HuH-7.5 (cell line): ENCODE results near the gene MCEE.
"Not testable (repeated sequence)": the region's sequence is repeated elsewhere in the genome, so short reads cannot be mapped to it uniquely, and the experiment has no call there.

Source experiments
- DNase-seq: peaks from one replicate; pipeline ENCODE4 v3.0.0; 2011; ENCODE audit warnings: low spot score

MCEE gene

GRCh38 chr2:71126957-71127356 lies 3.1 kb downstream of the MCEE start:
- DNase-seq: no peak

DNA sequence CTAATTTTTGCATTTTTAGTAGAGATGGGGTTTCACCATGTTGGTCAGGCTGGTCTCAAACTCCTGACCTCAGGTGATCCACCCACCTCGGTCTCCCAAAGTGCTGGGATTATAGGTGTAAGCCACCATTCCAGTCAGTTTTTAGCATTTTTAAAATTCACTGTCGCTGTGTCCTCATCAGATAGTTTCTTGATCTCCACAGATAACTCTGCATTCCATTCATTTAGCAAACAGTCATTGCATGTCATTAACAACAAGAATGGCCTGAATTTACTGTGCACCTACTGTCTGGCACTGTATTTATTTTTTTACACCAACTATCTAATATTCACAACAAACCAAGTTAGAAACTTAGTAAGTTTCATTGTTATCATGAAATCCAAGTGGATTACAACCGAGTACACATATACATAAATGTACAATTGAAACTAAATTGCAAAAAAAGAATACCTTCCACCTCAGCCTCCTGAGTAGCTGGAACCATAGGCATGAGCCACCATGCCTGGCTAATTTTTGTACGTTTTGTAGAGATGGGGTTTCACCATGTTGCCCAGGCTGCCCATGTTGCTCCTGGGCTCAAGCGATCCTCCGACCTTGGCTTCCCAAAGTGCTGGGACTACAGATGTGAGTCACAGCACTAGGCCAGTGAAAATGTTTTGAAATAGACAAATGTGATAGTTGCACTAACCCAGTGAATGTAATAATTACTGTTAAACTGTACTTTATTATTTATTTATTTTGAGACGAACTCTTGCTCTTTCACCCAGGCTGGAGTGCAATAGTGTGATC lies 4.3 kb downstream of the MCEE start:
- no peak for DNase-seq

GRCh38 chr2:71122387-71123298 lies 7.4 kb downstream of the MCEE start:
- no peak for DNase-seq

DNA sequence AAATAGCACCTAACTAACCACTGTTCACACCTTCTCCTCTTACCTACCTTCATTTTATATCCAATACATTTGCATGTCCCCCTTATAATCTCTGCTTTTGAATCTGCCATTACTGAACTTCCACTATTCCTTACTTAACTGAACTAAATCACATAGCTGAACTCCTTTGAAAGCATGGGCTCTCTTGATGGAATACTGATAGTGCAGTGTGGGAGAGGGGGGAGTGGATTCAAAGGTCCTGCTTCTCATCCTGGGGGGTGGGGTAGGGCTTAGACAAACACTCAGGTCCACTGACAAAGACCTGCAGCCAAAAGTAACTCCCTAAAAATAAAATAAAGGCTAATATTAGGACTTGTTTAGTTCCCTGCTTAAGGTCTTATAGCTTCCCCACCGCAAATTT lies 8.6 kb downstream of the MCEE start:
- DNase-seq: no peak

DNA sequence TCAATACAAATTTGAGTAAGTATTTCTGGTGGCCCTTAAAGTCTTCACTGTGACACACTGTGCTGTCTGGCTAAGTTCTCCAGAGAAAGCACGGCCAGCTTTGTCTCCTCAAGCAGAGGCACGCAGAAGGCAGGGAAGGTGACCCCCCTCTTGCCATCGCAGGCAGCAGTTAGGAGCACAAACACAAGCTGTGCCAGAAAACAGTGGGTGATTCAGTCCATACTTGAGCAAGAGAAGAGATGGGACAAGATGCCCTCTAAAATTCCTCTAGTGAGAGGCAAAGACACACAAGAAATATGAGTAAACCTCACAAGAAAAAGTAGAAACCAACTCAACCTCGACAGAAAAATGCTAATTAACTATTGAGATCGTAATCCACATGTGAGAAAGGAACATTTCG lies 9.8 kb downstream of the MCEE start:
- DNase-seq: no peak

- no peak for DNase-seq
These were observed 13.0 kb downstream of the MCEE start for GRCh38 chr2:71117063-71117462.

DNA sequence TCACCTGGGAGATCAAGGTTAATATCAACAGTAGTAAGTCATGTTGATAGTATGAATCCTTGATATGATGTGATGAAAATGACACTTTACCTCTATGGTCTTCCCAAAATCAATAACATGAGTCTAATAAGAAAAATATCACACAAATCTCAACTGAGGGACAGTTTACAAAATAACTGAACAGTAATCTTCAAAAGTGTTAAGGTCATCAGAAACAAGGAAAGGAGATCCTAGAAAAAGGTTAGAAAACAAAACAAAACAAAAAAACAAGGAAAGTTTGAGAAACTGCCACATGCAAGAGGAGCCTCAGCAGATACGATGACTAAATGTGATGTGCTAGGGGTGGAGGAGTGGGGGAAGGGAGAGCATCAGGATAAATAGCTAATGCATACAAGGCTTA lies 16.2 kb downstream of the MCEE start:
- DNase-seq: no peak

DNA sequence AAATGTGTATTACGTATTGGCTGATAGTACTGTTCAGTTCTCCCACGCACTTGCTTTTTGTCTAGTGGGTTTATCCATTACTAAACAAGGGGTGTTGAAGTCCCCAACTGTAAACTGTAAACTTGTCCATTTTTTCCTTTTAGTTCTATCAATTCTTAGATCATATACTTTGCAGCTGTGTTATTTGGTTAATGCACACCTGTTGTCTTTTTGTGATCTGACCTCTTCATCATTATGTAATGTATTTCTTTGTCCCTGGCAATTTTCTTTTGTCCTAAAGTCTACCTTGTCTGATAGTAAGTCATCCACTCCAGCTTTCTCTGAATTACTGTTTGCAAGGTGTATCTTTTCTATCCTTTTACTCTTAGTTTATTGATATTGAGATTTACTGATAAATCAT lies 21.9 kb downstream of the MCEE start:
- no peak for DNase-seq

GRCh38 chr2:71106463-71106862 lies 23.6 kb downstream of the MCEE start:
- not testable (repeated sequence) for DNase-seq

GRCh38 chr2:71103809-71104208 lies 26.2 kb downstream of the MCEE start:
- DNase-seq: no peak

DNA sequence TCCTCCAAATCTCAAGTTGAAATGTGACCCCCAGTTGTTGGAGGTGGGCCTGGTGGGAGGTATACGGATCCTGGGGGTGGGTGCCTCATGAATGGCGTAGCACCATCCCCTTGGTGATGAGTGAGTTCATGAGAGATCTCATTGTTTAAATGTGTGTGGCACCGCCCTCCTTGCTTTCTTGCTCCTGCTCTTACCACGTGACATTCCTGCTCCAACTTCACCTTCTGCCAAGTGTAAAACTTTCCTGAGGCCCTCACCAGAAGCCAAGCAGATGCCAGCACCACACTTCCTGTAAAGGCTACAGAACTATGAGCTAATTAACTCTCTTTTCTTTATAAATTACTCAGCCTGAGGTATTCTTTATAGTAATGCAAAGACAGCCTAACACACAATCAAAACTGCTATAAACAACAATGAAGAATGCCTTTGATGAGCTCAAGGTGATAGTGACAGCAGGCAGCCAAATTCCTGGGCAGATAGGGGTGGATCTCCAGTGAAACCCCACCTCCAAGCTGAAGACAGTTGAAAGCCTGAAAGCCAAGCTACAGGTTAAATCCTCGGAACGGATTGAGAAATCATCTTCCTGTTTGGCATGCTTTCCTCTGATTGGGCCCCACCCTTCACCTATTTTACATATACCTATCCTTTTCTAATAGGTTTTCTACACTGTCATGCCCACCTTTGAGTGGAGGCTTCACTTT lies 26.9 kb downstream of the MCEE start:
- no peak for DNase-seq

- DNase-seq: no peak
These were observed 28.4 kb downstream of the MCEE start for GRCh38 chr2:71101656-71102055.

DNA sequence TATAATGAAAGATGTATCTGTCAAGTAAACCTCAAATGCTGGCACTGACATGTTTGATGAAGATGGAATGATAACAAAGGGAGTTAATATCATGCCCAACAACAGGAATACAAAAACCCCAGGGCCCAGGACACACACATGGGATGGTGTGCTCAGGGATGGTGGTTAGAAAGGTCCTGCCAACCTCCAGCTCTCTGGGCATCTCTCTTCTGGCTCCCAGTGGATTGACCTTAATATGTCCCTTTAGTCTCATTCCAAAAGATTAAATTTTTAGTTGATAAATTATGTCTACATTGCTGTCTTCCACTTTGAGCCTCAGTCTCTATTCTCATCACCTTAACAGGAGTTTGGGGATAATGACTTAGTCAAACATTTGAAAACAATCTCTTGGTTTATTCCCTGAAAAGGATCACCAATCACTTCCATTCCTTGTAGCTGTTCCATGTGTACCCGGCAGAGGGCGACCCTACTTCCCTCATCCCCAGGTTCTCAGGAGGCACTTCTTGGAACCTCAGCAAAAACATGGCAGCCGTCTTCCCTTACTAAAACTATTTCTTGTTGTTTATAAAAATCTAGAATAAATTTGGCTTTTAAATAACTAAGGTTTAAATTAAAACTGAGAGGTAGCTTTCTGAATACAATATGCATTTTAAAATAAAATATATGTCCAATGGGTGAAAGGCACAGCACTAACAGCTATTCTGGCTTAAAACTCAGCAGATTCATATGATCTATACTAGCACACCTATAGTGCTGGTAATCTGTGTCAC lies 29.6 kb downstream of the MCEE start:
- DNase-seq: peak; percentile 81

DNA sequence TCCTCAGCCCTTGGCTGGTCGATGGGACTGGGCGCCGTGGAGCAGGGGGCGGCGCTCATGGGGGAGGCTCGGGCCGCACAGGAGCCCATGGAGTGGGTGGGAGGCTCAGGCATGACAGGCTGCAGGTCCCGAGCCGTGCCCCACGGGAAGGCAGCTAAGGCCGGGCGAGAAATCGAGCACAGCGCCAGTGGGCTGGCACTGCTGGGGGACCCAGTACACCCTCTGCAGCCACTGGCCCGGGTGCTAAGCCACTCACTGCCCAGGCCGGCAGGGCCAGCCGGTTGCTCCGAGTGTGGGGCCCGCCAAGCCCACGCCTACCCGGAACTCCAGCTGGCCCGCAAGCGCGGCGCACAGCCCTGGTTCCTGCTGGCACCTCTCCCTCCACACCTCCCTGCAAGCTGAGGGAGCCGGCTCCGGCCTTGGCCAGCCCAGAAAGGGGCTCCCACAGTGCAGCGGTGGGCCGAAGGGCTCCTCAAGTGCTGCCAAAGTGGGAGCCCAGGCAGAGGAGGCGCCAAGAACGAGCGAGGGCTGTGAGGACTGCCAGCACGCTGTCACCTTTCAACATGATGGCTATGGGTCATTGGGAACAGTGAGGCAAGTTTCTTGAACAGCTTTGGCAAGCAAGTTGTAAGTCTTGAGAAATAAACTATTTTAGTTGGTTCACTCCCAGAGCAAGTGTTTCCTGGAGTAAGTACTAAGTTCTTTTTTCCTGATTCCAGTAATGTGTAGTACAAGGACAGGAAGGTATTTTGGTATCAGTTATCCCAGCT lies 37.4 kb downstream of the MCEE start:
- not testable (repeated sequence) for DNase-seq

GRCh38 chr2:71091808-71092207 lies 38.2 kb downstream of the MCEE start:
- DNase-seq: not testable (repeated sequence)

GRCh38 chr2:71089475-71089874 lies 40.6 kb downstream of the MCEE start:
- not testable (repeated sequence) for DNase-seq

DNA sequence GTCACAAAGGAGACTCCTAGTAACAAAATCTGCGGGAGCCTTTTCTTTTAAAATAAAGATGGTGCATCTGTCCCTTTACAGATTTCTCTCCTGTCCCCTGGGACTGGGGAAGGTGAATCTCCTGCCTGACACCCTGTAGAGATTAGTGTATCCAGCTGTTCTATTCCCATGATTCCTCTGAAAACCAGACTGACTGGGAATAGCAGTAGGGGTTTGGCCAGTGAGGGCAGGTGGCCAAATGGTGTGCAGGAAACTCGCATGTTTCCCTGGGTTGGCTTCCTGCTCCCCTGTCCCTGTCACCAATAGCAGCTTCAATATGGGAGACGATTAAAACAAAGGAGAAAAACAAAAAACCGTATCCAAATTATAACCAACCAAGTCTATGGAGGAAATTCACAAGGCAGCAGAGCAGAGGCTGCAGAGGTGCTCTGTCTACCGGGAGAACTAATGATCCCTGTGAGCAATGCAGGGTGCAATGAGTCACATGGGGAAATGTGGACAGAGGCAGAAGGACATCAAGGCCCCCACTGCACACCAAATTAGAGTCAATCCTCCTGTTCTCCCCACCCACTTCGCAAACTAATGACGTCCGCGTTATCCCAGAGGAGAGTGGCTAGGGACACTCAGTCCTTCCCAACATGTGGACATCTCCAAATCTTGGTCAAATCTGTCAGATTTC lies 44.6 kb downstream of the MCEE start:
- DNase-seq: not testable (repeated sequence)

DNA sequence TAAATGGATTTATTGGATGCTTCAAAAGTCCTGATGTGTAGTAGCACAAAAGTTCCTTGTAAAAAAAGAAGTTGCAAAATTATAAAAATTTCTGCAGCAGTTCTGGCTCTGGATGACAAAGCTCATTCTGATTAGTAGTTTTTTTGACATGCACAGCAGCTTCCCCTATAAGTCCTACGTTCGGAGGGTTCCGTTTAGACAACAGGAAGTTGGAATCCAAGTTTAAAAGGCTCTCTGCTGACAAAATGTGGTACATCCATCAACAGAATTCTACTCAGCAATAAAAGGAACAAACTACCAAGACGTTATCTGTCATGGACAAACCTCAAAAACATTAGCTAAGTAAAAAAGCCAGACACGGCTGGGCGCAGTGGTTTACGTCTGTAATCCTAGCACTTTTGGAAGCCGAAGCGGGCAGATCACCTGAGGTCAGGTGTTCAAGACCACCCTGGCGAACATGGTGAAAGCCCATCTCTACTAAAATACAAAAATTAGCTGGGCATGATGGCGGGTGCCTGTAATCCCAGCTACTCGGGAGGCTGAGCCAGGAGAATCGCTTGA lies 46.2 kb downstream of the MCEE start:
- DNase-seq: not testable (repeated sequence)

- DNase-seq: not testable (repeated sequence)
These were observed 46.7 kb downstream of the MCEE start for GRCh38 chr2:71083297-71083696.
